MCF 10A (cell line): Measurements from ENCODE around the gene ELL. TPM values are rescaled to one million over a fixed set of nuclear protein-coding genes. Genes with fewer than 3 reads are reported as not detected.

Source experiments
- BruUV-seq: library from RNA; stranded (reverse); fragments of 400-500 nt; replicated peaks from 2 replicates; lab custom pipeline; 2021; lab: Mats Ljungman, UMichigan
- CTCF ChIA-PET: fragments of 300-600 bp; sonication (Branson Sonifier 250); formaldehyde crosslinking; extraction: SDS; loops from one replicate; lab custom pipeline; 2021; ENCODE audit warnings: antibody characterized with exemption, inconsistent platforms; lab: Yijun Ruan, JAX
- POLR2A ChIA-PET: fragments of 300-600, 350-650 bp; sonication (Branson Sonifier 250); formaldehyde crosslinking; extraction: SDS; loops from one replicate; lab custom pipeline; 2020; ENCODE audit warnings: antibody characterized with exemption, inconsistent platforms; lab: Yijun Ruan, JAX
- DNase-seq: peaks from one replicate; pipeline ENCODE4 v3.0.0-alpha.2; 2018; ENCODE audit not compliant: unreplicated experiment
- H3K27ac Mint-ChIP-seq: one replicate; pipeline ENCODE4 v1.8.0; 2022; ENCODE audit warnings: mild to moderate bottlenecking, low read depth, mixed read lengths; ENCODE audit not compliant: unreplicated experiment
- H3K27me3 Mint-ChIP-seq: one replicate; pipeline ENCODE4 v1.8.0; 2022; ENCODE audit warnings: mixed read lengths; ENCODE audit not compliant: insufficient read depth, unreplicated experiment
- H3K36me3 Mint-ChIP-seq: one replicate; pipeline ENCODE4 v1.8.0; 2022; ENCODE audit warnings: mild to moderate bottlenecking, moderate library complexity, mixed read lengths; ENCODE audit not compliant: insufficient read depth, unreplicated experiment
- H3K4me1 Mint-ChIP-seq: one replicate; pipeline ENCODE4 v1.8.0; 2022; ENCODE audit warnings: mixed read lengths; ENCODE audit not compliant: insufficient read depth, unreplicated experiment
- H3K4me3 Mint-ChIP-seq: one replicate; pipeline ENCODE4 v1.8.0; 2022; ENCODE audit warnings: mild to moderate bottlenecking, moderate library complexity, mixed read lengths; ENCODE audit not compliant: unreplicated experiment
- H3K9me3 Mint-ChIP-seq: one replicate; pipeline ENCODE4 v1.8.0; 2022; ENCODE audit warnings: mixed read lengths; ENCODE audit not compliant: unreplicated experiment
- intact Hi-C: fragments of 100-400 bp; cut with micrococcal nuclease; formaldehyde crosslinking; loops from 2 replicates; pipeline ENCODE4 v1.14.1; 2022
- total RNA-seq: library from RNA; stranded (reverse); gene quantifications from 2 replicates; pipeline ENCODE4 v1.2.3, GENCODE V29; 2022
- TF ChIP-seq, protein P1 (sequence below): fragments of 200-600 bp; IDR thresholded peaks from one replicate; pipeline ENCODE4 v1.8.0; 2022; ENCODE audit warnings: antibody characterized with exemption, mild to moderate bottlenecking; ENCODE audit not compliant: unreplicated experiment

ELL gene
- total RNA-seq, 1 experiment from 2014 or later = 22.4 TPM

DNA sequence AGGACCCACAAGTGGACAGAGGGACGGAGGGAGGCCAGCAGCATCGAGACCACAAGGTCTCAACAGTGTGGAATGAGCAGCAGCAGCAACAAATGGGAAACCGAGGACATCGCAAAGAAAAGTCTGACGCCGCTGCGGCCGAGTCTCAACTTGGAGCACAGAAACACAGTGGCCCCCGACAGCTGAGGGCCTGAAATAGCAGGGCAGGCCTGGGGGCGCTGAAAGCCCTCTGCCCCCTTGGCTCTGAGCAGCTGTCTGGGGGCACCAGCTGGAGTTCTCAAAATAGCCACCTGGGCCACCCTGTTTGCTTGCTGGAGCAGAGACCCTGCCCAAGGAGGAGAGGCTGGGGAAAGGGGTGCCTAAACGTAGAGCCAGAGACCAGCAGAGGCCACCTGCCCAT, 78.0 kb downstream of the ELL start:
- peaks cover 48% of the 10 kb centered on the region for H3K36me3 Mint-ChIP-seq
- DNase-seq = no peak
- BruUV-seq = no TSS peak
- intact Hi-C loops = no loop called here
- H3K27me3 Mint-ChIP-seq = no peaks in the 10 kb centered on the region
- peaks cover 8% of the 10 kb centered on the region for H3K9me3 Mint-ChIP-seq
- H3K4me3 Mint-ChIP-seq = no peak overlapping the region
- H3K27ac Mint-ChIP-seq = no peak overlapping the region
- TF ChIP-seq, protein P1, sequence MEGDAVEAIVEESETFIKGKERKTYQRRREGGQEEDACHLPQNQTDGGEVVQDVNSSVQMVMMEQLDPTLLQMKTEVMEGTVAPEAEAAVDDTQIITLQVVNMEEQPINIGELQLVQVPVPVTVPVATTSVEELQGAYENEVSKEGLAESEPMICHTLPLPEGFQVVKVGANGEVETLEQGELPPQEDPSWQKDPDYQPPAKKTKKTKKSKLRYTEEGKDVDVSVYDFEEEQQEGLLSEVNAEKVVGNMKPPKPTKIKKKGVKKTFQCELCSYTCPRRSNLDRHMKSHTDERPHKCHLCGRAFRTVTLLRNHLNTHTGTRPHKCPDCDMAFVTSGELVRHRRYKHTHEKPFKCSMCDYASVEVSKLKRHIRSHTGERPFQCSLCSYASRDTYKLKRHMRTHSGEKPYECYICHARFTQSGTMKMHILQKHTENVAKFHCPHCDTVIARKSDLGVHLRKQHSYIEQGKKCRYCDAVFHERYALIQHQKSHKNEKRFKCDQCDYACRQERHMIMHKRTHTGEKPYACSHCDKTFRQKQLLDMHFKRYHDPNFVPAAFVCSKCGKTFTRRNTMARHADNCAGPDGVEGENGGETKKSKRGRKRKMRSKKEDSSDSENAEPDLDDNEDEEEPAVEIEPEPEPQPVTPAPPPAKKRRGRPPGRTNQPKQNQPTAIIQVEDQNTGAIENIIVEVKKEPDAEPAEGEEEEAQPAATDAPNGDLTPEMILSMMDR = no peak
- ChIA-PET CTCF (interaction anchor here (1.2 to 1.3 kb wide), 2 partner anchors 15 to 16 kb away, joined by 3 read pairs; no protein-coding TSS in a partner anchor), POLR2A (interaction anchor here (0.5 to 0.7 kb wide), 2 partner anchors 141 to 957 kb away, joined by 3 to 4 read pairs; no protein-coding TSS in a partner anchor)
- H3K4me1 Mint-ChIP-seq = peaks cover 30% of the 10 kb centered on the region

- no peak overlapping the region for H3K27ac Mint-ChIP-seq
- intact Hi-C loops = no loop called here
- CTCF ChIA-PET = interaction anchor here (0.7 to 1.3 kb wide), 4 partner anchors 7 to 32 kb away, joined by 3 to 4 read pairs (median 3); no protein-coding TSS in a partner anchor
Observed at GRCh38 chr19:18443406-18443805, 78.5 kb downstream of the ELL start.

DNA sequence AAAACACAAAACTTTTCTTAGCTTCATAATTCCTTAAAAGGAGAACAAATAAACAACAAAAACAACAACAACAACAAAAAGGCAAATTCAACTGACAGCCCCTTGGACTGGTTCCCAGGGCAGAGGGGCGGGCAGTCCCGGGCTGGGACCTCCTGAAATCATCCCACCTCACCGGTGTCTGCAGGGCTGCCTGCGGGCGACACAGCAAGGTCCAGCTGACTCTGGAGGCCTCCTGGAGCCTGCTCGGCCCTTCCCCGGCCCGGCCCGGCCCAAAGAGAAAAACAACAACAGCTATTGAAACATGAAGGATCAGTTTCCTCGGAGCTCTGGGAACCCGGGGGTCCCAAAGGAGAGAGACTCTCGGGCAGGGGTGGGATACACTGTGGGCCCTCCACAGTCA, 78.9 kb downstream of the ELL start:
- Mint-ChIP-seq H3K36me3 (peaks cover 42% of the 10 kb centered on the region), H3K4me3 (no peak overlapping the region), H3K27ac (peak overlapping the region; percentile 88), H3K27me3 (no peaks in the 10 kb centered on the region), H3K4me1 (peaks cover 33% of the 10 kb centered on the region), H3K9me3 (peaks cover 8% of the 10 kb centered on the region)
- intact Hi-C loops = no loop called here
- TF ChIP-seq, protein P1 = no peak
- BruUV-seq = no TSS peak
- ChIA-PET POLR2A (no interaction called here), CTCF (interaction anchor here (0.6 to 1.3 kb wide), 6 partner anchors 8 to 129 kb away, joined by 3 to 4 read pairs (median 3); no protein-coding TSS in a partner anchor)
- no peak for DNase-seq

More at GRCh38 chr19:18443406-18443805, 78.5 kb downstream of the ELL start:
- Mint-ChIP-seq H3K36me3 (peaks cover 43% of the 10 kb centered on the region), H3K4me1 (peaks cover 33% of the 10 kb centered on the region), H3K9me3 (peaks cover 8% of the 10 kb centered on the region), H3K4me3 (no peak overlapping the region), H3K27me3 (no peaks in the 10 kb centered on the region)
- TF ChIP-seq, protein P1 = no peak
- no peak for DNase-seq
- POLR2A ChIA-PET = interaction anchor here (0.5 kb wide), 1 partner anchor 957 kb away, joined by 4 read pairs; no protein-coding TSS in a partner anchor
- BruUV-seq = no TSS peak

GRCh38 chr19:18441804-18442788, 79.8 kb downstream of the ELL start:
- H3K4me3 Mint-ChIP-seq = peak overlapping the region; percentile 28
- BruUV-seq = no TSS peak
- peaks cover 8% of the 10 kb centered on the region for H3K9me3 Mint-ChIP-seq
- CTCF ChIA-PET = interaction anchor here (0.6 to 3.7 kb wide), 6 partner anchors 9 to 130 kb away, joined by 3 to 25 read pairs (median 3); no protein-coding TSS in a partner anchor
- TF ChIP-seq, protein P1 = no peak
- H3K36me3 Mint-ChIP-seq = peaks cover 40% of the 10 kb centered on the region
- POLR2A ChIA-PET = interaction anchor here (1.5 kb wide), 1 partner anchor 9 kb away, joined by 3 read pairs; no protein-coding TSS in a partner anchor
- intact Hi-C loops = no loop called here
- no peaks in the 10 kb centered on the region for H3K27me3 Mint-ChIP-seq
- peak overlapping the region; percentile 88 for H3K27ac Mint-ChIP-seq
- no peak for DNase-seq
- H3K4me1 Mint-ChIP-seq = peaks cover 33% of the 10 kb centered on the region
